Activated CD4-positive, alpha-beta T cell treated with anti-CD3 and anti-CD28 coated beads, Interleukin-2, amount 50 U/mL, for 16 hours (primary cell): ENCODE measurements around the gene ACSM2B.
"Not testable (repeated sequence)": the region's sequence is repeated elsewhere in the genome, so short reads cannot be mapped to it uniquely, and the experiment has no call there.

Source experiments
- DNase-seq: peaks from one replicate; pipeline ENCODE4 v3.0.0-alpha.2; 2020

The ACSM2B gene

GRCh38 chr16:20576145-20576544 is at the start of gene ACSM2B:
Gene ACSM2B (minus strand): TSS chr16:20576367. CDS start chr16:20564845, 11,522 bp downstream.
- DNase-seq, result not testable (repeated sequence)

- DNase-seq, result no peak
These were observed 49.0 kb upstream of the ACSM2B start for GRCh38 chr16:20624882-20625807.

- DNase-seq, result no peak
These were observed 48.0 kb upstream of the ACSM2B start for GRCh38 chr16:20624205-20624604.

GRCh38 chr16:20622498-20622870 is 46.3 kb upstream of the ACSM2B start:
- DNase-seq, result no peak

GRCh38 chr16:20621406-20621805 is 45.2 kb upstream of the ACSM2B start:
- no peak for DNase-seq

GRCh38 chr16:20620770-20621169 is 44.6 kb upstream of the ACSM2B start:
- no peak for DNase-seq

- DNase-seq, result no peak
These were observed 43.8 kb upstream of the ACSM2B start for GRCh38 chr16:20620003-20620402.

GRCh38 chr16:20617271-20617670 is 41.1 kb upstream of the ACSM2B start:
- no peak for DNase-seq

GRCh38 chr16:20614186-20615141 is 38.3 kb upstream of the ACSM2B start:
- no peak for DNase-seq

- no peak for DNase-seq
These were observed 37.5 kb upstream of the ACSM2B start for GRCh38 chr16:20613481-20614185.

- DNase-seq, result no peak
These were observed 36.6 kb upstream of the ACSM2B start for GRCh38 chr16:20612551-20613480.

GRCh38 chr16:20611975-20612481 is 35.9 kb upstream of the ACSM2B start:
- no peak for DNase-seq

- DNase-seq, result no peak
These were observed 35.3 kb upstream of the ACSM2B start for GRCh38 chr16:20611350-20611902.

GRCh38 chr16:20610892-20611349 is 34.8 kb upstream of the ACSM2B start:
- DNase-seq, result no peak

- DNase-seq, result no peak
These were observed 34.2 kb upstream of the ACSM2B start for GRCh38 chr16:20610211-20610891.

- peak; percentile 12 for DNase-seq
These were observed 26.0 kb upstream of the ACSM2B start for GRCh38 chr16:20602205-20602604.

- not testable (repeated sequence) for DNase-seq
These were observed 23.3 kb upstream of the ACSM2B start for GRCh38 chr16:20599475-20599874.

GRCh38 chr16:20598832-20599469 is 22.8 kb upstream of the ACSM2B start:
- DNase-seq, result no peak

- DNase-seq, result not testable (repeated sequence)
These were observed 19.5 kb upstream of the ACSM2B start for GRCh38 chr16:20595694-20596093.

- DNase-seq, result not testable (repeated sequence)
These were observed 18.9 kb upstream of the ACSM2B start for GRCh38 chr16:20595068-20595467.
